Neural cell (in vitro differentiated cells): ENCODE data around the gene FAM117B. TPM values are rescaled to one million over a fixed set of nuclear protein-coding genes. Genes with fewer than 3 reads are reported as not detected.

Source experiments
- H2AFZ ChIP-seq: fragments of 200-600, 300-800 bp; sonication (generic), shearing (Covaris generic); 2 replicates; pipeline ENCODE4 v1.6.0; 2014; ENCODE audit warnings: low read depth, mild to moderate bottlenecking, antibody characterized with exemption, low read length, moderate library complexity
- H3F3A ChIP-seq: fragments of 200-600 bp; shearing (Covaris generic); 2 replicates; pipeline ENCODE4 v1.6.1; 2016; ENCODE audit warnings: mild to moderate bottlenecking, moderate library complexity, mixed read lengths, antibody characterized with exemption, low read length; ENCODE audit not compliant: insufficient read depth, poor library complexity, severe bottlenecking
- H3K27ac ChIP-seq: fragments of 200-600, 300-800 bp; sonication (generic), shearing (Covaris generic); 2 replicates; pipeline ENCODE4 v1.5.1; 2014; ENCODE audit warnings: mild to moderate bottlenecking, low read length, moderate library complexity
- H3K27me3 ChIP-seq: fragments of 300-800, 200-600 bp; sonication (generic), shearing (Covaris generic); 2 replicates; pipeline ENCODE4 v1.6.0; 2014; ENCODE audit warnings: mild to moderate bottlenecking, low read depth, low read length, moderate library complexity; ENCODE audit not compliant: insufficient read depth
- H3K36me3 ChIP-seq: fragments of 300-800, 200-600 bp; sonication (generic), shearing (Covaris generic); 2 replicates; pipeline ENCODE4 v1.5.1; 2014; ENCODE audit warnings: mild to moderate bottlenecking, antibody characterized with exemption, low read length, moderate library complexity; ENCODE audit not compliant: insufficient read depth
- H3K4me2 ChIP-seq: fragments of 300-800, 200-600 bp; sonication (generic), shearing (Covaris generic); 2 replicates; pipeline ENCODE4 v1.6.0; 2014; ENCODE audit warnings: mild to moderate bottlenecking, low read length
- H3K4me3 ChIP-seq: fragments of 300-800, 200-600 bp; sonication (generic), shearing (Covaris generic); 2 replicates; pipeline ENCODE4 v1.5.1; 2014; ENCODE audit warnings: mild to moderate bottlenecking, low read length, moderate library complexity
- H3K79me2 ChIP-seq: fragments of 200-600 bp; shearing (Covaris generic); replicated peaks from 2 replicates; pipeline ENCODE4 v1.6.0; 2014; ENCODE audit warnings: mild to moderate bottlenecking, low read length, moderate library complexity; ENCODE audit not compliant: insufficient read depth
- H3K9ac ChIP-seq: fragments of 300-800, 200-600 bp; sonication (generic), shearing (Covaris generic); 2 replicates; pipeline ENCODE4 v1.6.1; 2016; ENCODE audit warnings: mild to moderate bottlenecking, low read length, mixed read lengths
- H3K9me2 ChIP-seq: fragments of 200-600 bp; shearing (Covaris generic); 2 replicates; pipeline ENCODE4 v1.6.1; 2016; ENCODE audit warnings: mild to moderate bottlenecking, low read length, mixed read lengths; ENCODE audit not compliant: insufficient read depth
- H3K9me3 ChIP-seq: fragments of 200-600, 300-800 bp; sonication (generic), shearing (Covaris generic); 2 replicates; pipeline ENCODE4 v1.6.1; 2016; ENCODE audit warnings: mild to moderate bottlenecking, mixed run types, low read length, moderate library complexity, mixed read lengths
- H4K20me1 ChIP-seq: fragments of 200-600 bp; shearing (Covaris generic); 2 replicates; pipeline ENCODE4 v1.6.1; 2016; ENCODE audit warnings: mild to moderate bottlenecking, mixed run types; ENCODE audit not compliant: insufficient read depth
- EP300 ChIP-seq: fragments of 450-650 bp; conservative IDR thresholded peaks from 2 replicates; pipeline ENCODE4 v1.6.1; 2014; ENCODE audit warnings: antibody characterized with exemption, mild to moderate bottlenecking, moderate library complexity; ENCODE audit not compliant: poor library complexity, severe bottlenecking
- EZH2 ChIP-seq: fragments of 200-600, 300-800 bp; shearing (Covaris generic), sonication (generic); IDR thresholded peaks from 2 replicates; pipeline ENCODE4 v1.6.1; 2014; ENCODE audit warnings: antibody characterized with exemption, low read length, borderline replicate concordance, mild to moderate bottlenecking; ENCODE audit not compliant: insufficient read depth, poor library complexity, severe bottlenecking
- MXI1 ChIP-seq: fragments of 450-650 bp; conservative IDR thresholded peaks from 2 replicates; pipeline ENCODE4 v1.6.1; 2014; ENCODE audit warnings: antibody characterized with exemption, mild to moderate bottlenecking; ENCODE audit not compliant: poor library complexity, severe bottlenecking
- POLR2AphosphoS5 ChIP-seq: IDR thresholded peaks from 2 replicates; pipeline ENCODE4 v1.6.1; 2012
- RAD21 ChIP-seq: fragments of 450-650 bp; conservative IDR thresholded peaks from 2 replicates; pipeline ENCODE4 v1.6.1; 2014; ENCODE audit warnings: antibody characterized with exemption, mild to moderate bottlenecking, moderate library complexity
- SMC3 ChIP-seq: fragments of 450-650 bp; conservative IDR thresholded peaks from 2 replicates; pipeline ENCODE4 v1.6.1; 2014; ENCODE audit warnings: antibody characterized with exemption, mild to moderate bottlenecking, moderate library complexity; ENCODE audit not compliant: poor library complexity
- TAF1 ChIP-seq: IDR thresholded peaks from 2 replicates; pipeline ENCODE4 v1.6.1; 2012; ENCODE audit warnings: low read depth
- polyA plus RNA-seq: library from polyadenylated mRNA; depleted of rRNA; stranded (reverse); fragments of >200 nt; gene quantifications from 2 replicates; pipeline ENCODE4 v1.2.3, GENCODE V29; 2014
- TF ChIP-seq, protein P1 (sequence below): IDR thresholded peaks from 2 replicates; pipeline ENCODE4 v1.6.1; 2012; ENCODE audit warnings: borderline replicate concordance
- TF ChIP-seq, protein P2 (sequence below): fragments of 450-650 bp; IDR thresholded peaks from 2 replicates; pipeline ENCODE4 v1.5.1; 2014; ENCODE audit warnings: antibody characterized with exemption, mild to moderate bottlenecking, moderate library complexity; ENCODE audit not compliant: poor library complexity, severe bottlenecking

The FAM117B gene
- polyA plus RNA-seq, 1 donor from 2014 or later = 32.9 TPM

DNA sequence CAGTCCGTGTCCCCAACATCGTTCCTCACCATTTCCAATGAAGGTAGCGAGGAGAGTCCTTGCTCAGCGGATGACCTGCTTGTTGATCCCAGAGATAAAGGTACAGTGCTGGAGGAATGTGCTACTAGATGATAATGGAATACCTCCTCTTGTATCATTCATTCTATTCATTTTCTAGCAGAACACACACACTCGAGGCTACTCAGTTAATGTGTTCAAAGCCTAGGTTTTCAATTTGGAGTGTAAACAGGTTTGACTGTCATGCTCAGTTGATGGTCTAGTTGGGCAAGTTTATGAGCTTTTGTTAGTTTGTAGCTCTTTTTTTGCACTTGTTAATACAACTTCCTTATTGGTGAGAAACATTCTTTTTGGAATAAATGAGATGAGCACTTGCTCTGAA, 122.6 kb downstream of the FAM117B start:
- H3K9me2 ChIP-seq = no peaks in the 10 kb centered on the region
- H3F3A ChIP-seq = no peaks in the 10 kb centered on the region
- no peak overlapping the region for H2AFZ ChIP-seq
- H3K9me3 ChIP-seq = no peaks in the 10 kb centered on the region
- no peak overlapping the region for H3K27ac ChIP-seq
- no peaks in the 10 kb centered on the region for H3K27me3 ChIP-seq
- no peak overlapping the region for H3K4me2 ChIP-seq
- TF ChIP-seq, protein P1, sequence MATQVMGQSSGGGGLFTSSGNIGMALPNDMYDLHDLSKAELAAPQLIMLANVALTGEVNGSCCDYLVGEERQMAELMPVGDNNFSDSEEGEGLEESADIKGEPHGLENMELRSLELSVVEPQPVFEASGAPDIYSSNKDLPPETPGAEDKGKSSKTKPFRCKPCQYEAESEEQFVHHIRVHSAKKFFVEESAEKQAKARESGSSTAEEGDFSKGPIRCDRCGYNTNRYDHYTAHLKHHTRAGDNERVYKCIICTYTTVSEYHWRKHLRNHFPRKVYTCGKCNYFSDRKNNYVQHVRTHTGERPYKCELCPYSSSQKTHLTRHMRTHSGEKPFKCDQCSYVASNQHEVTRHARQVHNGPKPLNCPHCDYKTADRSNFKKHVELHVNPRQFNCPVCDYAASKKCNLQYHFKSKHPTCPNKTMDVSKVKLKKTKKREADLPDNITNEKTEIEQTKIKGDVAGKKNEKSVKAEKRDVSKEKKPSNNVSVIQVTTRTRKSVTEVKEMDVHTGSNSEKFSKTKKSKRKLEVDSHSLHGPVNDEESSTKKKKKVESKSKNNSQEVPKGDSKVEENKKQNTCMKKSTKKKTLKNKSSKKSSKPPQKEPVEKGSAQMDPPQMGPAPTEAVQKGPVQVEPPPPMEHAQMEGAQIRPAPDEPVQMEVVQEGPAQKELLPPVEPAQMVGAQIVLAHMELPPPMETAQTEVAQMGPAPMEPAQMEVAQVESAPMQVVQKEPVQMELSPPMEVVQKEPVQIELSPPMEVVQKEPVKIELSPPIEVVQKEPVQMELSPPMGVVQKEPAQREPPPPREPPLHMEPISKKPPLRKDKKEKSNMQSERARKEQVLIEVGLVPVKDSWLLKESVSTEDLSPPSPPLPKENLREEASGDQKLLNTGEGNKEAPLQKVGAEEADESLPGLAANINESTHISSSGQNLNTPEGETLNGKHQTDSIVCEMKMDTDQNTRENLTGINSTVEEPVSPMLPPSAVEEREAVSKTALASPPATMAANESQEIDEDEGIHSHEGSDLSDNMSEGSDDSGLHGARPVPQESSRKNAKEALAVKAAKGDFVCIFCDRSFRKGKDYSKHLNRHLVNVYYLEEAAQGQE = no peak
- TF ChIP-seq SMC3 (no peak), EZH2 (no peak), POLR2AphosphoS5 (no peak), MXI1 (no peak), RAD21 (no peak), TAF1 (no peak), EP300 (no peak)
- TF ChIP-seq, protein P2, sequence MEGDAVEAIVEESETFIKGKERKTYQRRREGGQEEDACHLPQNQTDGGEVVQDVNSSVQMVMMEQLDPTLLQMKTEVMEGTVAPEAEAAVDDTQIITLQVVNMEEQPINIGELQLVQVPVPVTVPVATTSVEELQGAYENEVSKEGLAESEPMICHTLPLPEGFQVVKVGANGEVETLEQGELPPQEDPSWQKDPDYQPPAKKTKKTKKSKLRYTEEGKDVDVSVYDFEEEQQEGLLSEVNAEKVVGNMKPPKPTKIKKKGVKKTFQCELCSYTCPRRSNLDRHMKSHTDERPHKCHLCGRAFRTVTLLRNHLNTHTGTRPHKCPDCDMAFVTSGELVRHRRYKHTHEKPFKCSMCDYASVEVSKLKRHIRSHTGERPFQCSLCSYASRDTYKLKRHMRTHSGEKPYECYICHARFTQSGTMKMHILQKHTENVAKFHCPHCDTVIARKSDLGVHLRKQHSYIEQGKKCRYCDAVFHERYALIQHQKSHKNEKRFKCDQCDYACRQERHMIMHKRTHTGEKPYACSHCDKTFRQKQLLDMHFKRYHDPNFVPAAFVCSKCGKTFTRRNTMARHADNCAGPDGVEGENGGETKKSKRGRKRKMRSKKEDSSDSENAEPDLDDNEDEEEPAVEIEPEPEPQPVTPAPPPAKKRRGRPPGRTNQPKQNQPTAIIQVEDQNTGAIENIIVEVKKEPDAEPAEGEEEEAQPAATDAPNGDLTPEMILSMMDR = no peak
- peaks cover 12% of the 10 kb centered on the region for H3K36me3 ChIP-seq
- no peak overlapping the region for H3K4me3 ChIP-seq
- no peak overlapping the region for H3K9ac ChIP-seq
- H3K79me2 ChIP-seq = no peaks in the 10 kb centered on the region
- H4K20me1 ChIP-seq = no peaks in the 10 kb centered on the region

DNA sequence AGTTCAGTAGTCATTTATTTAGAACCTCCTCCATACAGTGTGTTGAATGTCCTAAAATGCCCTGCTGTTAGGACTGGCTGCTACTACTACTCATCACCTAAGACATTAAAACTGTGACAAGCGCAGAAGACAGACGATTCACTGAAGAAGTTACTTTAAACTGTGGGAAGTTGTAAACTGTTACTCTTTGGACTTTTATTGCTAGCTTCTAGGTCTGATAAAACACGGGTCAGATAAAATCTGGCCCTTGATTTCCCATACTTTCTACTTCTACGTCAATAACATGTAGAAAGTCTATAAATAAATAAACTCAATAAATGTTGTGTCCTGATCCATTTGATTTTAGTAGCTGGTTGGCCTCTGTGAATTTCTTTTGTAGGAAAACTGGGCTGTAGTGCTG, 123.4 kb downstream of the FAM117B start:
- H3K9me2 ChIP-seq = no peaks in the 10 kb centered on the region
- no peaks in the 10 kb centered on the region for H4K20me1 ChIP-seq
- no peak overlapping the region for H3K4me2 ChIP-seq
- no peak overlapping the region for H3K4me3 ChIP-seq
- H3K36me3 ChIP-seq = peaks cover 12% of the 10 kb centered on the region
- H3K27ac ChIP-seq = no peak overlapping the region
- H3K27me3 ChIP-seq = no peaks in the 10 kb centered on the region
- no peak overlapping the region for H3K9ac ChIP-seq
- no peak for TF ChIP-seq MXI1
- no peak for TF ChIP-seq EP300
- no peak for TF ChIP-seq POLR2AphosphoS5
- TF ChIP-seq EZH2 = no peak
- TF ChIP-seq, protein P2 = no peak
- no peak for TF ChIP-seq RAD21
- TF ChIP-seq, protein P1 = no peak
- no peak for TF ChIP-seq TAF1
- no peak for TF ChIP-seq SMC3
- no peaks in the 10 kb centered on the region for H3K79me2 ChIP-seq
- no peaks in the 10 kb centered on the region for H3K9me3 ChIP-seq
- H2AFZ ChIP-seq = no peak overlapping the region
- no peaks in the 10 kb centered on the region for H3F3A ChIP-seq
